ENCODE results near the gene LPAR5.

- TF ChIP-seq CTCF (IDR thresholded peaks at IDR 0.05) (no peak), POLR2A (IDR thresholded peaks at IDR 0.05) (no peak), POLR2AphosphoS5 (IDR thresholded peaks at IDR 0.05) (no peak), EP300 (IDR thresholded peaks at IDR 0.05) (no peak)
These were observed 3.5 kb upstream of the LPAR5 start for GRCh38 chr12:6639151-6639801.
